H1 (cell line): ENCODE data around the gene PLCB3. TPM values are rescaled to one million over a fixed set of nuclear protein-coding genes. Genes with fewer than 3 reads are reported as not detected.

Source experiments
- CTCF ChIA-PET: fragments of 300-600 bp; sonication (Branson Sonifier 250); formaldehyde crosslinking; loops from one replicate; lab custom pipeline; 2021; ENCODE audit not compliant: partially characterized antibody; lab: Charles Lee
- POLR2A ChIA-PET: fragments of 300-600 bp; sonication (Branson Sonifier 250); formaldehyde crosslinking; loops from one replicate; lab custom pipeline; 2021; ENCODE audit warnings: inconsistent platforms; ENCODE audit not compliant: partially characterized antibody; lab: Charles Lee
- DNase-seq, 2 experiments: peaks; one replicate each; pipeline versions ENCODE4 v3.0.0 to v3.0.0-alpha.2; 2010 to 2022; ENCODE audit warnings: low spot score in 2 of 2, low read depth in 1 of 2, mixed read lengths in 1 of 2
- FAIRE-seq: peaks from 2 replicates; lab custom pipeline; 2011; peaks lifted over from hg19 to GRCh38; lab: Jason Lieb, UNC
- H2AFZ ChIP-seq: 2 replicates; pipeline ENCODE4 v1.8.1; 2012; ENCODE audit warnings: low read length, inconsistent platforms
- H2AK5ac ChIP-seq: 2 replicates; pipeline ENCODE4 v1.6.1; 2013; ENCODE audit warnings: low read depth, low read length
- H2BK120ac ChIP-seq: replicated peaks from 2 replicates; pipeline ENCODE3; 2013; ENCODE audit warnings: low read depth, low read length, inconsistent platforms
- H2BK12ac ChIP-seq: 2 replicates; pipeline ENCODE4 v1.6.1; 2013; ENCODE audit warnings: low read depth, low read length
- H2BK15ac ChIP-seq: 2 replicates; pipeline ENCODE4 v1.6.1; 2013; ENCODE audit warnings: low read length
- H2BK20ac ChIP-seq: 2 replicates; pipeline ENCODE4 v1.6.1; 2013; ENCODE audit warnings: low read length
- H2BK5ac ChIP-seq: 2 replicates; pipeline ENCODE4 v1.6.1; 2013; ENCODE audit warnings: low read depth, low read length
- H3K14ac ChIP-seq: 2 replicates; pipeline ENCODE4 v1.6.1; 2013; ENCODE audit warnings: inconsistent platforms; ENCODE audit not compliant: insufficient read length
- H3K18ac ChIP-seq: 2 replicates; pipeline ENCODE4 v1.6.1; 2013; ENCODE audit warnings: low read length; ENCODE audit errors: extremely low read depth
- H3K23ac ChIP-seq: 2 replicates; pipeline ENCODE4 v1.6.1; 2013; ENCODE audit warnings: inconsistent platforms; ENCODE audit not compliant: insufficient read length
- H3K23me2 ChIP-seq: 2 replicates; pipeline ENCODE4 v1.6.1; 2013; ENCODE audit warnings: low read depth, low read length
- H3K27ac ChIP-seq: 2 replicates; pipeline ENCODE4 v1.6.1; 2011; ENCODE audit warnings: low read depth, low read length, inconsistent platforms
- H3K27me3 ChIP-seq, 4 experiments: replicated peaks in 1 of 4; 1 replicate in 1 of 4; 2 replicates in 3 of 4; pipeline versions ENCODE4 v1.6.1 to v1.8.1; 2011 to 2013; ENCODE audit warnings: low read length in 3 of 4, mild to moderate bottlenecking in 3 of 4, inconsistent platforms in 2 of 4, mixed read lengths in 2 of 4, moderate library complexity in 1 of 4; ENCODE audit not compliant: control insufficient read depth in 3 of 4, insufficient read depth in 3 of 4; ENCODE audit errors: extremely low read depth in 1 of 4
- H3K36me3 ChIP-seq, 4 experiments: 2 replicates each; pipeline versions ENCODE4 v1.6.1 to v1.8.1; 2011 to 2013; ENCODE audit warnings: mild to moderate bottlenecking in 4 of 4, low read length in 3 of 4, moderate library complexity in 2 of 4, control low read depth in 1 of 4, inconsistent platforms in 1 of 4; ENCODE audit not compliant: insufficient read depth in 4 of 4, control insufficient read depth in 2 of 4
- H3K4ac ChIP-seq: replicated peaks from 2 replicates; pipeline ENCODE3; 2013; ENCODE audit warnings: low read length, low read depth, mixed read lengths, inconsistent platforms; ENCODE audit not compliant: insufficient read length
- H3K4me1 ChIP-seq, 4 experiments: replicated peaks in 1 of 4; 1 replicate in 1 of 4; 2 replicates in 3 of 4; pipeline versions ENCODE4 v1.6.1 to v1.8.1; 2011 to 2013; ENCODE audit warnings: low read length in 3 of 4, inconsistent platforms in 2 of 4, mixed read lengths in 1 of 4; ENCODE audit not compliant: insufficient read depth in 4 of 4, control insufficient read depth in 3 of 4
- H3K4me2 ChIP-seq, 2 experiments: 2 replicates each; pipeline versions ENCODE4 v1.6.1 to v1.8.1; 2011 to 2013; ENCODE audit warnings: low read depth in 2 of 2, low read length in 2 of 2, control low read depth in 1 of 2, inconsistent platforms in 1 of 2, mild to moderate bottlenecking in 1 of 2; ENCODE audit not compliant: insufficient read depth in 1 of 2
- H3K4me3 ChIP-seq, 4 experiments: fragments of 200-600, 300-600 bp in 1 of 4; sonication (generic), shearing (Covaris generic), sonication (Bioruptor Twin) in 1 of 4; 2 replicates each; pipeline versions ENCODE4 v1.5.1 to v1.8.1; 2011 to 2016; ENCODE audit warnings: low read length in 4 of 4, low read depth in 3 of 4, control low read depth in 2 of 4, inconsistent platforms in 2 of 4, mild to moderate bottlenecking in 2 of 4, mixed read lengths in 1 of 4, moderate library complexity in 1 of 4; ENCODE audit not compliant: insufficient read depth in 2 of 4; ENCODE audit errors: extremely low read depth in 1 of 4
- H3K56ac ChIP-seq: replicated peaks from 2 replicates; pipeline ENCODE3; 2013; ENCODE audit warnings: low read depth, mild to moderate bottlenecking, mixed read lengths, low read length, inconsistent platforms; ENCODE audit not compliant: insufficient read length
- H3K79me1 ChIP-seq: 2 replicates; pipeline ENCODE4 v1.6.1; 2013; ENCODE audit warnings: low read depth, low read length, control low read depth
- H3K79me2 ChIP-seq, 2 experiments: 2 replicates each; pipeline versions ENCODE4 v1.6.1 to v1.8.1; 2012 to 2013; ENCODE audit warnings: low read length in 2 of 2, mild to moderate bottlenecking in 2 of 2, inconsistent platforms in 1 of 2; ENCODE audit not compliant: insufficient read depth in 2 of 2, control insufficient read depth in 1 of 2
- H3K9ac ChIP-seq, 4 experiments: replicated peaks in 1 of 4; 1 replicate in 1 of 4; 2 replicates in 3 of 4; pipeline versions ENCODE4 v1.6.1 to v1.8.1; 2011 to 2013; ENCODE audit warnings: low read depth in 3 of 4, low read length in 3 of 4, control low read depth in 2 of 4, mild to moderate bottlenecking in 2 of 4, moderate library complexity in 2 of 4, inconsistent platforms in 1 of 4; ENCODE audit errors: extremely low read depth in 1 of 4
- H3K9me3 ChIP-seq, 2 experiments: 2 replicates each; pipeline versions ENCODE4 v1.6.1 to v1.8.1; 2012 to 2013; ENCODE audit warnings: mild to moderate bottlenecking in 2 of 2, moderate library complexity in 2 of 2, control low read depth in 1 of 2, inconsistent platforms in 1 of 2, low read depth in 1 of 2, low read length in 1 of 2, mixed read lengths in 1 of 2; ENCODE audit not compliant: insufficient read depth in 2 of 2
- H4K20me1 ChIP-seq, 2 experiments: replicated peaks in 1 of 2; 2 replicates each; pipeline versions ENCODE3 to v1.8.1; 2011 to 2013; ENCODE audit warnings: inconsistent platforms in 2 of 2, low read length in 2 of 2, mild to moderate bottlenecking in 1 of 2; ENCODE audit not compliant: insufficient read depth in 2 of 2, control insufficient read depth in 1 of 2
- H4K5ac ChIP-seq: 2 replicates; pipeline ENCODE4 v1.6.1; 2013; ENCODE audit warnings: low read length, low read depth, mixed read lengths, inconsistent platforms; ENCODE audit not compliant: insufficient read length
- H4K8ac ChIP-seq: 2 replicates; pipeline ENCODE4 v1.8.0; 2013; ENCODE audit warnings: mild to moderate bottlenecking, moderate library complexity, low read length, inconsistent platforms; ENCODE audit not compliant: insufficient read depth; ENCODE audit errors: extremely low read depth
- H4K91ac ChIP-seq: replicated peaks from 2 replicates; pipeline ENCODE3; 2013; ENCODE audit warnings: low read length, mixed read lengths, inconsistent platforms; ENCODE audit not compliant: insufficient read length
- SIN3A ChIP-seq, 2 experiments: IDR thresholded peaks in 1 of 2; conservative IDR thresholded peaks in 1 of 2; 2 replicates each; pipeline ENCODE4 v1.6.1; 2011 to 2012; ENCODE audit warnings: low read length in 2 of 2, improper control_type of control experiment in 1 of 2, low read depth in 1 of 2, mild to moderate bottlenecking in 1 of 2
- WGBS, 2 experiments: shearing (Covaris generic) in 1 of 2; methylation state at CpG; one replicate each; pipeline versions ENCODE4 v1.1.6 to v1.1.7; 2013 to 2015; ENCODE audit warnings: low lambda C conversion rate in 2 of 2, mixed read lengths in 2 of 2, inconsistent platforms in 1 of 2, low coverage in 1 of 2, missing lambda C conversion rate in 1 of 2; ENCODE audit not compliant: insufficient replicate concordance in 2 of 2, insufficient coverage in 1 of 2, insufficient read length in 1 of 2; ENCODE audit errors: extremely low coverage in 1 of 2, missing lambda C conversion rate in 1 of 2; 5-methylcytosine and 5-hydroxymethylcytosine counted together
- polyA plus RNA-seq, 7 experiments: library from polyadenylated mRNA; depleted of rRNA in 3 of 7; stranded (reverse) in 5 of 7; unstranded in 2 of 7; fragments of >200 nt in 5 of 7; fragments of 200-250 nt in 2 of 7; gene quantifications; 1 replicate in 5 of 7; 2 replicates in 1 of 7; 4 replicates in 1 of 7; pipeline versions ENCODE4 v1.2.1 to v1.2.3, GENCODE V29; 2011 to 2013; ENCODE audit warnings: missing spikeins in 2 of 7, mixed read lengths in 2 of 7
- total RNA-seq: library from RNA; stranded (reverse); fragmentation: NEBNext Ultra II Directional; extraction: Animal tissue kit (Norgen Biotek cat#: 25700); gene quantifications from 2 replicates; pipeline ENCODE4 v1.2.1, GENCODE V29; 2021

Gene PLCB3
- total and polyA plus RNA-seq, 2 of the 8 experiments (the other 6 are each of a cell fraction or from before 2014, with no cell fraction given), result 47.2 to 104 TPM

- FAIRE-seq (no peak), DNase-seq (peak in 1 of 2 experiments; percentile 63)
- Histone ChIP-seq H3K4me3 (peak overlapping the region; percentile 49 to 70 (median 60)), H3K23me2 (peaks cover 10% of the 10 kb centered on the region; the same call in 1 of the 2 replicates), H2BK15ac (no peak overlapping the region), H3K4me1 (peaks cover 0 to 8% (median 4%) of the 10 kb centered on the region in 4 experiments; a peak in 5 of 7 replicates), H3K9ac (0 out of 7 replicates have a peak overlapping the region, but pooled peaks of 2 of the 4 experiments have one; percentile 1 to 30), H3K18ac (peak overlapping the region; percentile 48), H3K27ac (no peak overlapping the region), H3K27me3 (peaks cover 11 to 22% (median 20%) of the 10 kb centered on the region in 4 experiments; a peak in 6 of 7 replicates), H4K91ac (no peak overlapping the region), H2BK5ac (no peak overlapping the region), H3K14ac (no peak overlapping the region), H3K56ac (no peak overlapping the region), H3K4me2 (peak overlapping the region; percentile 55 to 96), H3K79me2 (no peaks in the 10 kb centered on the region), H2BK20ac (no peak overlapping the region), H3K4ac (no peak overlapping the region), H3K79me1 (no peaks in the 10 kb centered on the region), H3K9me3 (no peaks in the 10 kb centered on the region), H4K5ac (no peak overlapping the region), H3K23ac (no peak overlapping the region), H3K36me3 (no peaks in the 10 kb centered on the region)
- CTCF ChIA-PET, result interaction anchor here (3.1 to 11.4 kb wide), 2 partner anchors 10 to 17 kb away, joined by 10 to 134 read pairs; partner anchors contain the start of genes CATSPERZ and ESRRA
- WGBS, 2 experiments, result 51% methylated on average over 24 of the region's 40 CpGs; no CpG with 5 or more reads in 1 of the 2 experiments
- no peak for TF ChIP-seq SIN3A (conservative IDR thresholded peaks at IDR 0.05 in 1 of 2, IDR thresholded peaks at IDR 0.05 in 1 of 2; ENCODE audit: low read depth in 1 of 2, low read length in 2 of 2)
- TF ChIP-seq, all 59 proteins: peak for 0
- Histone ChIP-seq H2AK5ac (no peak overlapping the region), H2BK120ac (no peak overlapping the region), H4K8ac (no peak overlapping the region; the same call in 1 of the 2 replicates), H2BK12ac (no peak overlapping the region), H2AFZ (no peak overlapping the region), H4K20me1 (peaks cover 5 to 14% of the 10 kb centered on the region in 2 experiments)
- POLR2A ChIA-PET, result interaction anchor here (1.1 to 9.5 kb wide), 7 partner anchors 9 to 79 kb away, joined by 3 to 79 read pairs (median 14); partner anchors contain the start of genes CATSPERZ, ESRRA, FERMT3 and PPP1R14B
Observed at GRCh38 chr11:64285885-64286800, 34.8 kb downstream of the PLCB3 start.
